Neural progenitor cell (in vitro differentiated cells): ENCODE results near the gene NOP16. TPM values are rescaled to one million over a fixed set of nuclear protein-coding genes. Genes with fewer than 3 reads are reported as not detected.

Experiments used
- DNase-seq: peaks from one replicate; pipeline ENCODE4 v3.0.0-alpha.2; 2016; ENCODE audit warnings: low spot score
- H2AFZ ChIP-seq: fragments of 200-600 bp; sonication (generic); replicated peaks from 2 replicates; pipeline ENCODE4 v1.6.1; 2016; ENCODE audit warnings: antibody characterized with exemption
- H3F3A ChIP-seq: fragments of 200-600 bp; sonication (generic); 2 replicates; pipeline ENCODE4 v1.6.1; 2016; ENCODE audit warnings: antibody characterized with exemption, low read depth
- H3K27ac ChIP-seq: fragments of 200-600 bp; sonication (generic); 2 replicates; pipeline ENCODE4 v1.5.1; 2016; ENCODE audit warnings: mild to moderate bottlenecking
- H3K27me3 ChIP-seq: fragments of 200-600 bp; sonication (generic); 2 replicates; pipeline ENCODE4 v1.6.1; 2016; ENCODE audit warnings: mild to moderate bottlenecking, moderate library complexity
- H3K36me3 ChIP-seq: fragments of 200-600 bp; sonication (generic); 2 replicates; pipeline ENCODE4 v1.5.1; 2016
- H3K4me1 ChIP-seq: fragments of 200-600 bp; sonication (generic); 2 replicates; pipeline ENCODE4 v1.6.1; 2016; ENCODE audit warnings: mixed run types
- H3K4me2 ChIP-seq: fragments of 200-600 bp; sonication (generic); 2 replicates; pipeline ENCODE4 v1.6.1; 2016
- H3K4me3 ChIP-seq: fragments of 200-600 bp; sonication (generic); 2 replicates; pipeline ENCODE4 v1.5.1; 2016
- H3K79me2 ChIP-seq: fragments of 200-600 bp; sonication (generic); 2 replicates; pipeline ENCODE4 v1.6.1; 2016; ENCODE audit warnings: low read depth
- H3K9ac ChIP-seq: fragments of 200-600 bp; sonication (generic); 2 replicates; pipeline ENCODE4 v1.6.1; 2016
- H3K9me3 ChIP-seq: fragments of 200-600 bp; sonication (generic); 2 replicates; pipeline ENCODE4 v1.5.1; 2016; ENCODE audit warnings: low read depth
- H4K20me1 ChIP-seq: fragments of 200-600 bp; sonication (generic); 2 replicates; pipeline ENCODE4 v1.6.1; 2016; ENCODE audit warnings: low read depth
- H3K27ac Mint-ChIP-seq: 3 replicates; pipeline ENCODE4 v1.8.0; 2021; ENCODE audit warnings: mixed read lengths
- H3K27me3 Mint-ChIP-seq: 2 replicates; pipeline ENCODE4 v1.8.0; 2022; ENCODE audit warnings: low read depth, mild to moderate bottlenecking, inconsistent platforms, moderate library complexity, mixed read lengths; ENCODE audit not compliant: insufficient read depth
- H3K36me3 Mint-ChIP-seq: 3 replicates; pipeline ENCODE4 v1.8.0; 2021; ENCODE audit warnings: mixed read lengths
- H3K4me1 Mint-ChIP-seq: 3 replicates; pipeline ENCODE4 v1.8.0; 2021; ENCODE audit warnings: mixed read lengths
- H3K4me3 Mint-ChIP-seq: 3 replicates; pipeline ENCODE4 v1.8.0; 2021; ENCODE audit warnings: mild to moderate bottlenecking, moderate library complexity, mixed read lengths
- H3K9me3 Mint-ChIP-seq: 3 replicates; pipeline ENCODE4 v1.8.0; 2020; ENCODE audit warnings: mixed read lengths
- EZH2 ChIP-seq: fragments of 200-600 bp; sonication (generic); IDR thresholded peaks from 2 replicates; pipeline ENCODE4 v1.6.1; 2017; ENCODE audit warnings: antibody characterized with exemption, mild to moderate bottlenecking, moderate library complexity
- EZH2phosphoT487 ChIP-seq: fragments of 200-600 bp; sonication (generic); IDR thresholded peaks from 2 replicates; pipeline ENCODE4 v1.6.1; 2017; ENCODE audit warnings: antibody characterized with exemption
- total RNA-seq: library from RNA; depleted of rRNA; stranded (reverse); fragments of >200 nt; gene quantifications from 2 replicates; pipeline ENCODE4 v1.2.3, GENCODE V29; 2015; ENCODE audit warnings: low replicate concordance
- TF ChIP-seq, protein P1 (sequence below): fragments of 200-600 bp; sonication (generic); IDR thresholded peaks from 2 replicates; pipeline ENCODE4 v1.5.1; 2017; ENCODE audit warnings: antibody characterized with exemption, mild to moderate bottlenecking

The NOP16 gene
- total RNA-seq, 1 donor from 2014 or later = 10.3 TPM

DNA sequence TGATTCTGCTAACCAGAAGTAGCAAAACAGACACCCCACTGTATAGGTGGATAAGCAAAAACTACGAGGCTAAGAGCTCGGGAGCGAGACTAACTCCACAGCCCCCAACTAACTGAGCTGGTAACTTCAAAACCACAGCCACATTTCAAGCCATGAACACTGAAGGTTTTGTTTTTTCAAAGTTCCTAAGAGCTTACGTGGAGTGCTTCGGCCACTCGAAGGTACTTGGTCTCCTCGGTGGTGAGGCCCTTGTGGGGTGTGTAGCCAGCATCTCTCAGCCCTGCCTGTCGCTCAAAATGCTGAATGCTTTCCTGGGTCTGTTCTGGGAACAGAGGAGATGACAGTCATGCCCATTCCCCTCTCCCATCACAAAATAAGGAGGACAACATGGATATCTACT, 38.0 kb downstream of the NOP16 start:
- H3K36me3 Mint-ChIP-seq = peaks cover 47% of the 10 kb centered on the region
- Histone ChIP-seq H3K4me3 (no peak overlapping the region), H3F3A (no peaks in the 10 kb centered on the region), H3K36me3 (no peaks in the 10 kb centered on the region), H3K9ac (no peak overlapping the region), H3K27ac (no peak overlapping the region), H3K9me3 (no peaks in the 10 kb centered on the region), H3K79me2 (peaks cover 38% of the 10 kb centered on the region), H3K4me1 (peaks cover 3% of the 10 kb centered on the region), H3K27me3 (no peaks in the 10 kb centered on the region), H2AFZ (no peak overlapping the region), H4K20me1 (peaks cover 55% of the 10 kb centered on the region), H3K4me2 (no peak overlapping the region)
- no peak for DNase-seq
- no peak for TF ChIP-seq EZH2
- no peaks in the 10 kb centered on the region for H3K4me1 Mint-ChIP-seq
- H3K27me3 Mint-ChIP-seq = no peaks in the 10 kb centered on the region
- H3K4me3 Mint-ChIP-seq = no peak overlapping the region
- no peaks in the 10 kb centered on the region for H3K9me3 Mint-ChIP-seq
- no peak overlapping the region for H3K27ac Mint-ChIP-seq

DNA sequence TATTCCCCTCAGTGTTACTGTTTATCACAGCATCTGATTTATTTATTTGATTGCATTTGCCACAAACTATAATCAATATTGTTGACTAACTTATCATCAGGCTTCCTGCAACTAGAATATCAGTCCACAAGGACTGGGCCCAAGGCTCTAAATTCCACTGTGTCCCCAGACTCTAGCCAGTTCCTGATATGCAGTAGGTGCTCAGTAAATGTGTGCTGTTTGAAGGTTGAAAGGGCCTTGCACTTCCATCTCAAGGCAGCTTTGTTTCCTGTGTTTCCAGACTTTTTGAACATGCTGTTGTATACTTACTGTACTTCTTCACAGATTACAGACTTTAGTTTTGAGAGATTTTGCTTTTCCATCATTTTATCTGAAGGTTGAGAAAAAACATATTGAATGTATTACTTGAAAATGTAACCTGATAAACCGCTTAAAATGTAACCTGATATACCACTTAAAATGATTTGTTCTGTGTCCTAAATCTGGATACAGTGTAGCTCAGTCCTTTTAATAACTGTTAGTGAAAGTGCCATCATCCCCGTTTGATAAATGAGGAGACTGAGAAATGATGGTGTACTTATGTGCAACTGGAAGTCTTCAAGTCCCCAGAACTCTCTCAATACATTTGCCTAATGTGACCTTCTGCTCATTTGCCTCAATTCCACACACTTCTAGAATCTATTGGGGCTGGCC, 45.5 kb downstream of the NOP16 start:
- TF ChIP-seq EZH2 (no peak), EZH2phosphoT487 (no peak)
- TF ChIP-seq, protein P1, sequence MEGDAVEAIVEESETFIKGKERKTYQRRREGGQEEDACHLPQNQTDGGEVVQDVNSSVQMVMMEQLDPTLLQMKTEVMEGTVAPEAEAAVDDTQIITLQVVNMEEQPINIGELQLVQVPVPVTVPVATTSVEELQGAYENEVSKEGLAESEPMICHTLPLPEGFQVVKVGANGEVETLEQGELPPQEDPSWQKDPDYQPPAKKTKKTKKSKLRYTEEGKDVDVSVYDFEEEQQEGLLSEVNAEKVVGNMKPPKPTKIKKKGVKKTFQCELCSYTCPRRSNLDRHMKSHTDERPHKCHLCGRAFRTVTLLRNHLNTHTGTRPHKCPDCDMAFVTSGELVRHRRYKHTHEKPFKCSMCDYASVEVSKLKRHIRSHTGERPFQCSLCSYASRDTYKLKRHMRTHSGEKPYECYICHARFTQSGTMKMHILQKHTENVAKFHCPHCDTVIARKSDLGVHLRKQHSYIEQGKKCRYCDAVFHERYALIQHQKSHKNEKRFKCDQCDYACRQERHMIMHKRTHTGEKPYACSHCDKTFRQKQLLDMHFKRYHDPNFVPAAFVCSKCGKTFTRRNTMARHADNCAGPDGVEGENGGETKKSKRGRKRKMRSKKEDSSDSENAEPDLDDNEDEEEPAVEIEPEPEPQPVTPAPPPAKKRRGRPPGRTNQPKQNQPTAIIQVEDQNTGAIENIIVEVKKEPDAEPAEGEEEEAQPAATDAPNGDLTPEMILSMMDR = no peak
- Mint-ChIP-seq H3K27ac (no peak overlapping the region), H3K9me3 (no peaks in the 10 kb centered on the region), H3K36me3 (peaks cover 29% of the 10 kb centered on the region), H3K27me3 (no peaks in the 10 kb centered on the region), H3K4me3 (no peak overlapping the region), H3K4me1 (no peaks in the 10 kb centered on the region)
- no peak overlapping the region for H3K9ac ChIP-seq
- no peak overlapping the region for H3K4me2 ChIP-seq
- H3K4me1 ChIP-seq = no peaks in the 10 kb centered on the region
- H3K27ac ChIP-seq = no peak overlapping the region
- H3K9me3 ChIP-seq = no peaks in the 10 kb centered on the region
- no peaks in the 10 kb centered on the region for H3K79me2 ChIP-seq
- no peak overlapping the region for H2AFZ ChIP-seq
- H3K27me3 ChIP-seq = no peaks in the 10 kb centered on the region
- H3K36me3 ChIP-seq = no peaks in the 10 kb centered on the region
- peaks cover 5% of the 10 kb centered on the region for H3F3A ChIP-seq
- H3K4me3 ChIP-seq = no peak overlapping the region
- no peaks in the 10 kb centered on the region for H4K20me1 ChIP-seq
- no peak for DNase-seq

DNA sequence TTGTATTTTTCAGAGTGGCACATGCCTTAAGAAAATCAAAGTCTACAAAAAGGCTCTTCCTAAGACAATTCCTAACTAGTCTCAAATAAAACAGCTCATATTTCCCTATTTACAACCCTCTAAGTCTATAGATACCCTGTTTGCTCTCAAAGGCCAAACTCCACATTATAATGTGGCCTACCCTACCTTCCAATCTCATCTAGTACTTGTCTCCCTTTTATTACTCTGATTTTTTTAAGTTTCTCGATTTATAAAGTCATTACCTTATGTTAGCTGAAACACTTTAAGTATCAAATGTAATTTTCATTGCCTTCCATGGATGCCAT, 46.3 kb downstream of the NOP16 start:
- no peaks in the 10 kb centered on the region for H3K4me1 ChIP-seq
- DNase-seq = no peak
- H3K4me3 ChIP-seq = no peak overlapping the region
- Mint-ChIP-seq H3K4me3 (no peak overlapping the region), H3K4me1 (no peaks in the 10 kb centered on the region), H3K27ac (no peak overlapping the region), H3K36me3 (peaks cover 28% of the 10 kb centered on the region), H3K27me3 (no peaks in the 10 kb centered on the region), H3K9me3 (no peaks in the 10 kb centered on the region)
- peaks cover 5% of the 10 kb centered on the region for H3F3A ChIP-seq
- no peaks in the 10 kb centered on the region for H3K27me3 ChIP-seq
- no peak overlapping the region for H3K9ac ChIP-seq
- no peaks in the 10 kb centered on the region for H3K9me3 ChIP-seq
- H3K79me2 ChIP-seq = no peaks in the 10 kb centered on the region
- no peak overlapping the region for H3K4me2 ChIP-seq
- no peaks in the 10 kb centered on the region for H3K36me3 ChIP-seq
- H4K20me1 ChIP-seq = no peaks in the 10 kb centered on the region
- TF ChIP-seq EZH2 (no peak), EZH2phosphoT487 (no peak)
- TF ChIP-seq, protein P1 = no peak
- no peak overlapping the region for H3K27ac ChIP-seq
- no peak overlapping the region for H2AFZ ChIP-seq

DNA sequence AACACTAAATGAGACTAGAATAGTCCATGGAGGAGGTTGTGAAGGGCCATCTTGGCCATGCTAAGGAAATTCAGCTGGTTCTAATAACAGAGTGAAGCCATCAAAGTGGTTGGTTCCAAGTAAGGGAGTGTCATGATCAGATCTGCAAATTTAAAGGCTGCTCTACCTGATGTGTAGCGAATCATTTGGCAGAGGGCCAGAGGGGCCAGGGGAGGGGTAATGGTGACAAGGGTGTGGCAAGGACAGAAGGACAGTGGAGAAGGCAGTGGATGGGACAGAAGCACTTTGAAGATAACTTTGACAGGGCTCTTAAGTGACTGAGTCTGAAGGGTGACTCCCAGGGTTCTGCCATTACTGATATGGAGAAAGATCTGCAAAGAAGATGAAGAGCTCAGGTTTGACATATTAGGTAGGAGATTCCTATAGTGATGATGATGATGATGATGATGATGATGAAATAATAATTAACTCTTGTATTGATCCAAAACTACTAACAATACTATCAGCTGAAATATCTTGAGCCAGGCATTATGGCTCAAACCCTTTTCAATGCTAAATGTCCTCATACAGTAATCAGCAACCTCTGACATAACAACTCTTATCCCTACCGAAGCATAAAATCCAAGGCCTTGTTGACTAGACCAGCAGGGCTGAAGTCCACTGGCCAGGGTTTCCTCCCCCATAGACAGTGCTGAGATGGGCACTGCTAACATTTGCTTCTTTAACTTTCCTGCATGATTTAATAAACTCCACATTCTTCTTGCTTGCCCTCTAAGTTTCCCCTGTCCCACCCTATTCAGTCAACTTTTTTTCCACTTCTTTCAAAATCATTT, 46.9 kb downstream of the NOP16 start:
- H3K27me3 Mint-ChIP-seq = no peaks in the 10 kb centered on the region
- no peak for TF ChIP-seq EZH2phosphoT487
- TF ChIP-seq, protein P1 = no peak
- no peak for TF ChIP-seq EZH2
- no peak overlapping the region for H2AFZ ChIP-seq

More for the DNA sequence above, 46.9 kb downstream of the NOP16 start:
- no peaks in the 10 kb centered on the region for H3K36me3 ChIP-seq
- H3K4me1 ChIP-seq = no peaks in the 10 kb centered on the region
- Mint-ChIP-seq H3K9me3 (no peaks in the 10 kb centered on the region), H3K4me1 (no peaks in the 10 kb centered on the region), H3K36me3 (peaks cover 34% of the 10 kb centered on the region), H3K27ac (no peak overlapping the region), H3K4me3 (no peak overlapping the region)
- H3K9me3 ChIP-seq = no peaks in the 10 kb centered on the region
- H3F3A ChIP-seq = peaks cover 5% of the 10 kb centered on the region
- H3K27ac ChIP-seq = no peak overlapping the region
- no peaks in the 10 kb centered on the region for H3K27me3 ChIP-seq
- H3K4me3 ChIP-seq = no peak overlapping the region
- H3K4me2 ChIP-seq = no peak overlapping the region
- H3K9ac ChIP-seq = no peak overlapping the region
- H3K79me2 ChIP-seq = no peaks in the 10 kb centered on the region
- H4K20me1 ChIP-seq = no peaks in the 10 kb centered on the region
- DNase-seq = no peak
